K562 (cell line): ENCODE data around the gene TP53I13. TPM values are rescaled to one million over a fixed set of nuclear protein-coding genes. Genes with fewer than 3 reads are reported as not detected.

Experiments used
- BHLHE40 ChIP-seq: IDR thresholded peaks from 2 replicates; pipeline ENCODE4 v1.6.1; 2011; ENCODE audit warnings: low read length, improper control_type of control experiment
- DIDO1 ChIP-seq: fragments of 450-650 bp; IDR thresholded peaks from 2 replicates; pipeline ENCODE4 v1.6.1; 2016; ENCODE audit warnings: low read depth, missing biosample characterization, missing genetic modification characterization
- HMGN3 ChIP-seq: IDR thresholded peaks from 2 replicates; pipeline ENCODE4 v1.6.1; 2011; ENCODE audit warnings: borderline replicate concordance, low read depth, mild to moderate bottlenecking, mixed read lengths, low read length; ENCODE audit not compliant: insufficient read length; ENCODE audit errors: extremely low read depth
- PHB2 ChIP-seq: fragments of 450-650 bp; IDR thresholded peaks from 2 replicates; pipeline ENCODE4 v1.6.1; 2017; ENCODE audit warnings: low read depth
- SIN3A ChIP-seq, 2 experiments: fragments of 150-350 bp in 1 of 2; IDR thresholded peaks; 2 replicates each; pipeline ENCODE4 v1.6.1; 2011 to 2016; ENCODE audit warnings: borderline replicate concordance in 2 of 2, low read depth in 2 of 2, low read length in 2 of 2, mild to moderate bottlenecking in 2 of 2, moderate library complexity in 2 of 2; ENCODE audit not compliant: control insufficient read depth in 1 of 2
- ZBTB1 ChIP-seq: sonication (generic); formaldehyde crosslinking; IDR thresholded peaks from 2 replicates; pipeline ENCODE4 v1.8.1; 2023; ENCODE audit warnings: missing genetic modification reagents, low read depth, mild to moderate bottlenecking, borderline replicate concordance
- ZNF140 ChIP-seq: fragments of 250-450 bp; sonication (Bioruptor Pico); IDR thresholded peaks from 2 replicates; pipeline ENCODE4 v1.8.0; 2021; ENCODE audit warnings: moderate library complexity, mild to moderate bottlenecking, inconsistent platforms
- ZNF311 ChIP-seq: fragments of 250-450 bp; sonication (Bioruptor Pico); IDR thresholded peaks from 2 replicates; pipeline ENCODE4 v1.4.0; 2020; ENCODE audit warnings: mild to moderate bottlenecking, moderate library complexity
- ZNF347 ChIP-seq: fragments of 450-650 bp; formaldehyde crosslinking; IDR thresholded peaks from 2 replicates; pipeline ENCODE4 v1.4.0; 2020; ENCODE audit warnings: low read depth, mild to moderate bottlenecking, moderate library complexity
- ZNF644 ChIP-seq: fragments of 200-800 bp; sonication (Bioruptor generic); IDR thresholded peaks from 2 replicates; pipeline ENCODE4 v1.6.1; 2016; ENCODE audit warnings: low read depth, missing genetic modification characterization, missing compliant biosample characterization
- ZNF696 ChIP-seq: fragments of 250-450 bp; sonication (Bioruptor Pico); conservative IDR thresholded peaks from 2 replicates; pipeline ENCODE4 v1.4.0; 2020; ENCODE audit warnings: mild to moderate bottlenecking, moderate library complexity
- ZNF707 ChIP-seq: fragments of 250-450 bp; sonication (Bioruptor Pico); conservative IDR thresholded peaks from 2 replicates; pipeline ENCODE4 v1.8.0; 2022; ENCODE audit warnings: inconsistent platforms, mild to moderate bottlenecking, moderate library complexity
- polyA plus RNA-seq, 8 experiments: library from polyadenylated mRNA; depleted of rRNA in 4 of 8; stranded (reverse) in 5 of 8; unstranded in 3 of 8; fragments of >200 nt; fragmentation: Nextera tagmentation in 2 of 8; fragmentation: Illumina TruSeq in 1 of 8; extraction: Ambion mirVana in 2 of 8; extraction: Trizol in 1 of 8; gene quantifications; 2 replicates each; pipeline versions ENCODE4 v1.2.1 to v1.2.3, GENCODE V29; 2011 to 2014; ENCODE audit warnings: inconsistent platforms in 1 of 8, missing spikeins in 1 of 8
- total RNA-seq, 7 experiments: library from RNA; depleted of rRNA in 6 of 7; stranded (reverse); fragments of >200 nt in 6 of 7; fragmentation: Illumina TruSeq in 2 of 7; extraction: Trizol in 2 of 7; gene quantifications; 2 replicates each; pipeline versions ENCODE4 v1.2.1 to v1.2.3, GENCODE V29; 2011 to 2021; ENCODE audit warnings: low replicate concordance in 1 of 7
- TF ChIP-seq, protein P1 (sequence below): fragments of 250-450 bp; sonication (Bioruptor Pico); IDR thresholded peaks from 2 replicates; pipeline ENCODE4 v1.5.1; 2021; ENCODE audit warnings: mild to moderate bottlenecking
- TF ChIP-seq, protein P2 (sequence below), 2 experiments: fragments of 450-650 bp; IDR thresholded peaks; 2 replicates each; pipeline ENCODE4 v1.6.1; 2018; ENCODE audit warnings: mild to moderate bottlenecking in 2 of 2, low read depth in 1 of 2; ENCODE audit not compliant: partially characterized antibody in 2 of 2
- TF ChIP-seq, protein P3 (sequence below), 2 experiments: IDR thresholded peaks in 1 of 2; conservative IDR thresholded peaks in 1 of 2; 2 replicates each; pipeline ENCODE4 v1.6.1; 2016; ENCODE audit warnings: low read depth in 2 of 2, mild to moderate bottlenecking in 1 of 2, missing compliant biosample characterization in 1 of 2, missing genetic modification characterization in 1 of 2, moderate library complexity in 1 of 2
- TF ChIP-seq, protein P4 (sequence below): sonication (generic); formaldehyde crosslinking; IDR thresholded peaks from 2 replicates; pipeline ENCODE4 v1.8.1; 2022; ENCODE audit warnings: missing genetic modification reagents

TP53I13 gene
- total and polyA plus RNA-seq, 9 of the 15 experiments (the other 6 are each of a cell fraction or from before 2014, with no cell fraction given): 0.08 to 28.3 (median 9.1) TPM

DNA sequence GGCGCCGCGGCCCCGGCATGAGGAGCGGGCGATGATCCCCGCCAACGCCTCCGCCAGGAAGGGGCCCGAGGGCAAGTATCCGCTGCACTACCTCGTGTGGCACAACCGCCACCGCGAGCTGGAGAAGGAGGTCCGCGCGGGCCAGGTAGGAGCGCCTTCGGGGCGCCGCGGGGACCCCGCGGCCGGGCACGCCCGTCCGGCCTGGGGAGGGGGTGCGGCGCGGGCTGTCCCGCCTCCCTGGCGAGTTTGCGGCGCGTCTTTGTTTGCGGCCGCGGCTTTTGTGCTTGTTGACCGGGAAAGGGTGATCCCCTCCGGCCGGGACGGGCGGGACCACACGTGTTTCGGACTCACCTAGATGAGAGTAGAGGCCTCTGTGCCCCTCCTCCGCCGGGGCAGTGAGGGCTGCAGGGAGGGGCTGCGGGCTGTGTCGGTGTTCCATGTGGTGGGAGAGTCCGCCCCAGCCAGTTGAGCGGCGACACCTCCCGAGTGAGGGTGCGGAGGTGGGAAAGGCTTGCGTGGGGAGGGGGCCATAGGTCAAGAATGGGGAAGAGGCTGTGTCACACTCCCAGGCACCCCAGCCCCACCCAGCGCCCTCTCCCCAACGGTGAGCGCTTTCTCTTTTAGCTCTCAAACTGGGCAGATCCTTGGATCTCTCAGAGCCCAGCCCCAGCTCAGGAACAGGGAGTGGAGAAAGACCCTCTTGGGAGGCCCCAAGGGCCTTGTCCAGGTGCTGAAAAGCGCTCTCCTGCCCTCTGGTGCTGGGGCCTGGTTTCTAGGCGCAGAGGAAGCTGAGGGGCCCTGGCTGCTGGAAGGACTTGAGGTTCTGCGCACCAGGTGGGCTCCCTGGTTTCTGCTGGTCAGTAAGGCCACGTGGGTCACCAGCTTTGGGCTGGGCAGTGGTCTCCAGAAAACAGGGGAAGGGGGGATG, 25.4 kb downstream of the TP53I13 start (continued):
- TF ChIP-seq, protein P1, sequence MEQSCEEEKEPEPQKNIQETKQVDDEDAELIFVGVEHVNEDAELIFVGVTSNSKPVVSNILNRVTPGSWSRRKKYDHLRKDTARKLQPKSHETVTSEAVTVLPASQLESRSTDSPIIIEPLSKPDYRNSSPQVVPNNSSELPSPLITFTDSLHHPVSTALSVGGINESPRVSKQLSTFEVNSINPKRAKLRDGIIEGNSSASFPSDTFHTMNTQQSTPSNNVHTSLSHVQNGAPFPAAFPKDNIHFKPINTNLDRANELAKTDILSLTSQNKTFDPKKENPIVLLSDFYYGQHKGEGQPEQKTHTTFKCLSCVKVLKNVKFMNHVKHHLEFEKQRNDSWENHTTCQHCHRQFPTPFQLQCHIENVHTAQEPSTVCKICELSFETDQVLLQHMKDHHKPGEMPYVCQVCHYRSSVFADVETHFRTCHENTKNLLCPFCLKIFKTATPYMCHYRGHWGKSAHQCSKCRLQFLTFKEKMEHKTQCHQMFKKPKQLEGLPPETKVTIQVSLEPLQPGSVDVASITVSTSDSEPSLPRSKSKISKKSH: no peak
- TF ChIP-seq BHLHE40 (no peak), ZNF696 (no peak), PHB2 (no peak), ZNF347 (CRISPR knock-in tag) (no peak), SIN3A (IDR thresholded peaks at IDR 0.05; ENCODE audit: borderline replicate concordance in 2 of 2, control insufficient read depth in 1 of 2, low read depth in 2 of 2, low read length in 2 of 2) (peak; percentile 80 to 100; a peak in 3 of 4 replicates), DIDO1 (tag) (no peak), ZNF644 (tag) (no peak), ZNF707 (no peak), HMGN3 (peak; percentile 21), ZNF311 (CRISPR knock-in tag) (no peak), ZBTB1 (CRISPR knock-in tag) (no peak; the same call in 1 of the 2 replicates), ZNF140 (CRISPR knock-in tag) (no peak)
- TF ChIP-seq, protein P2, sequence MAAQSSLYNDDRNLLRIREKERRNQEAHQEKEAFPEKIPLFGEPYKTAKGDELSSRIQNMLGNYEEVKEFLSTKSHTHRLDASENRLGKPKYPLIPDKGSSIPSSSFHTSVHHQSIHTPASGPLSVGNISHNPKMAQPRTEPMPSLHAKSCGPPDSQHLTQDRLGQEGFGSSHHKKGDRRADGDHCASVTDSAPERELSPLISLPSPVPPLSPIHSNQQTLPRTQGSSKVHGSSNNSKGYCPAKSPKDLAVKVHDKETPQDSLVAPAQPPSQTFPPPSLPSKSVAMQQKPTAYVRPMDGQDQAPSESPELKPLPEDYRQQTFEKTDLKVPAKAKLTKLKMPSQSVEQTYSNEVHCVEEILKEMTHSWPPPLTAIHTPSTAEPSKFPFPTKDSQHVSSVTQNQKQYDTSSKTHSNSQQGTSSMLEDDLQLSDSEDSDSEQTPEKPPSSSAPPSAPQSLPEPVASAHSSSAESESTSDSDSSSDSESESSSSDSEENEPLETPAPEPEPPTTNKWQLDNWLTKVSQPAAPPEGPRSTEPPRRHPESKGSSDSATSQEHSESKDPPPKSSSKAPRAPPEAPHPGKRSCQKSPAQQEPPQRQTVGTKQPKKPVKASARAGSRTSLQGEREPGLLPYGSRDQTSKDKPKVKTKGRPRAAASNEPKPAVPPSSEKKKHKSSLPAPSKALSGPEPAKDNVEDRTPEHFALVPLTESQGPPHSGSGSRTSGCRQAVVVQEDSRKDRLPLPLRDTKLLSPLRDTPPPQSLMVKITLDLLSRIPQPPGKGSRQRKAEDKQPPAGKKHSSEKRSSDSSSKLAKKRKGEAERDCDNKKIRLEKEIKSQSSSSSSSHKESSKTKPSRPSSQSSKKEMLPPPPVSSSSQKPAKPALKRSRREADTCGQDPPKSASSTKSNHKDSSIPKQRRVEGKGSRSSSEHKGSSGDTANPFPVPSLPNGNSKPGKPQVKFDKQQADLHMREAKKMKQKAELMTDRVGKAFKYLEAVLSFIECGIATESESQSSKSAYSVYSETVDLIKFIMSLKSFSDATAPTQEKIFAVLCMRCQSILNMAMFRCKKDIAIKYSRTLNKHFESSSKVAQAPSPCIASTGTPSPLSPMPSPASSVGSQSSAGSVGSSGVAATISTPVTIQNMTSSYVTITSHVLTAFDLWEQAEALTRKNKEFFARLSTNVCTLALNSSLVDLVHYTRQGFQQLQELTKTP (IDR thresholded peaks at IDR 0.05; ENCODE audit: low read depth in 1 of 2, partially characterized antibody in 2 of 2): peak in 1 of 2 experiments; percentile 97
- TF ChIP-seq, protein P3, sequence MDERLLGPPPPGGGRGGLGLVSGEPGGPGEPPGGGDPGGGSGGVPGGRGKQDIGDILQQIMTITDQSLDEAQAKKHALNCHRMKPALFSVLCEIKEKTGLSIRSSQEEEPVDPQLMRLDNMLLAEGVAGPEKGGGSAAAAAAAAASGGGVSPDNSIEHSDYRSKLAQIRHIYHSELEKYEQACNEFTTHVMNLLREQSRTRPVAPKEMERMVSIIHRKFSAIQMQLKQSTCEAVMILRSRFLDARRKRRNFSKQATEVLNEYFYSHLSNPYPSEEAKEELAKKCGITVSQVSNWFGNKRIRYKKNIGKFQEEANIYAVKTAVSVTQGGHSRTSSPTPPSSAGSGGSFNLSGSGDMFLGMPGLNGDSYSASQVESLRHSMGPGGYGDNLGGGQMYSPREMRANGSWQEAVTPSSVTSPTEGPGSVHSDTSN (CRISPR knock-in tag; IDR thresholded peaks at IDR 0.05; ENCODE audit: low read depth): peak; percentile 47; the same call in 1 of the 2 replicates
- TF ChIP-seq, protein P3 (tag; conservative IDR thresholded peaks at IDR 0.05; ENCODE audit: low read depth): no peak
- TF ChIP-seq, protein P4, sequence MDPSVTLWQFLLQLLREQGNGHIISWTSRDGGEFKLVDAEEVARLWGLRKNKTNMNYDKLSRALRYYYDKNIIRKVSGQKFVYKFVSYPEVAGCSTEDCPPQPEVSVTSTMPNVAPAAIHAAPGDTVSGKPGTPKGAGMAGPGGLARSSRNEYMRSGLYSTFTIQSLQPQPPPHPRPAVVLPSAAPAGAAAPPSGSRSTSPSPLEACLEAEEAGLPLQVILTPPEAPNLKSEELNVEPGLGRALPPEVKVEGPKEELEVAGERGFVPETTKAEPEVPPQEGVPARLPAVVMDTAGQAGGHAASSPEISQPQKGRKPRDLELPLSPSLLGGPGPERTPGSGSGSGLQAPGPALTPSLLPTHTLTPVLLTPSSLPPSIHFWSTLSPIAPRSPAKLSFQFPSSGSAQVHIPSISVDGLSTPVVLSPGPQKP (CRISPR knock-in tag): no peak
